ENCODE measurements around the gene MACO1.

MACO1 gene

DNA sequence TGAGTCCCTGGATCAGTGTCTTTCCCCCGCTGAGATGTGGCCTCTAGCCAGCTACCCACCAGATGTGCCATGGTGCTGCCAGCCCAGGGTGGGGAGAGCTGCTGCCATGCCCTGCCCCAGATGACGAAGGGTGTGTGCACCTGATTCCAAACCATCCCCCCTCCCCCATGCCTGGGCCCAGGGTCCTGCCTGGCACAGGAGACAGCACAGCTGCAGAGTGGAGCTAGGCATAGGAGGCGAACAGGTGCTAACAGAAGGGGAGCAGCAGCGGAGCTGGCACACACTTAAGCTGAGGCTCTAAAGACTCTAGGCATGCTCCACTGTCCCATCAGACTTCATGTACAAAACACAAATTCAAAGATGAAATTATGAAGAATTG lies 103.7 kb downstream of the MACO1 start:
- Histone ChIP-seq H3K4me1 (ENCODE audit: low read length) (no peaks in the 10 kb centered on the region), H3K27me3 (replicated peaks; ENCODE audit: insufficient read depth, low read length) (no peaks in the 10 kb centered on the region), H3K9me3 (replicated peaks; ENCODE audit: insufficient read depth, low read length) (no peaks in the 10 kb centered on the region), H2AFZ (ENCODE audit: low read length) (no peak overlapping the region), H4K20me1 (ENCODE audit: insufficient read depth, low read length) (no peaks in the 10 kb centered on the region), H3K9ac (ENCODE audit: low read length) (no peak overlapping the region), H3K79me2 (ENCODE audit: low read length) (no peaks in the 10 kb centered on the region), H3K36me3 (replicated peaks; ENCODE audit: insufficient read depth, low read length) (no peaks in the 10 kb centered on the region), H3K9me2 (replicated peaks; ENCODE audit: insufficient read depth, low read length) (no peaks in the 10 kb centered on the region), H3F3A (ENCODE audit: insufficient read depth, low read length) (no peaks in the 10 kb centered on the region), H3K4me2 (ENCODE audit: low read depth, low read length) (no peak overlapping the region), H3K27ac (ENCODE audit: low read length) (no peak overlapping the region), H3K4me3 (ENCODE audit: low read length) (no peak overlapping the region)
- DNase-seq = no peak
- TF ChIP-seq, protein P1, sequence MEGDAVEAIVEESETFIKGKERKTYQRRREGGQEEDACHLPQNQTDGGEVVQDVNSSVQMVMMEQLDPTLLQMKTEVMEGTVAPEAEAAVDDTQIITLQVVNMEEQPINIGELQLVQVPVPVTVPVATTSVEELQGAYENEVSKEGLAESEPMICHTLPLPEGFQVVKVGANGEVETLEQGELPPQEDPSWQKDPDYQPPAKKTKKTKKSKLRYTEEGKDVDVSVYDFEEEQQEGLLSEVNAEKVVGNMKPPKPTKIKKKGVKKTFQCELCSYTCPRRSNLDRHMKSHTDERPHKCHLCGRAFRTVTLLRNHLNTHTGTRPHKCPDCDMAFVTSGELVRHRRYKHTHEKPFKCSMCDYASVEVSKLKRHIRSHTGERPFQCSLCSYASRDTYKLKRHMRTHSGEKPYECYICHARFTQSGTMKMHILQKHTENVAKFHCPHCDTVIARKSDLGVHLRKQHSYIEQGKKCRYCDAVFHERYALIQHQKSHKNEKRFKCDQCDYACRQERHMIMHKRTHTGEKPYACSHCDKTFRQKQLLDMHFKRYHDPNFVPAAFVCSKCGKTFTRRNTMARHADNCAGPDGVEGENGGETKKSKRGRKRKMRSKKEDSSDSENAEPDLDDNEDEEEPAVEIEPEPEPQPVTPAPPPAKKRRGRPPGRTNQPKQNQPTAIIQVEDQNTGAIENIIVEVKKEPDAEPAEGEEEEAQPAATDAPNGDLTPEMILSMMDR (IDR thresholded peaks at IDR 0.05; ENCODE audit: low read length) = no peak
- no peak for TF ChIP-seq EZH2 (optimal IDR thresholded peaks at IDR 0.05; ENCODE audit: low read depth, low read length)
- no peak for TF ChIP-seq EZH2phosphoT487 (IDR thresholded peaks at IDR 0.05; ENCODE audit: low read length)

DNA sequence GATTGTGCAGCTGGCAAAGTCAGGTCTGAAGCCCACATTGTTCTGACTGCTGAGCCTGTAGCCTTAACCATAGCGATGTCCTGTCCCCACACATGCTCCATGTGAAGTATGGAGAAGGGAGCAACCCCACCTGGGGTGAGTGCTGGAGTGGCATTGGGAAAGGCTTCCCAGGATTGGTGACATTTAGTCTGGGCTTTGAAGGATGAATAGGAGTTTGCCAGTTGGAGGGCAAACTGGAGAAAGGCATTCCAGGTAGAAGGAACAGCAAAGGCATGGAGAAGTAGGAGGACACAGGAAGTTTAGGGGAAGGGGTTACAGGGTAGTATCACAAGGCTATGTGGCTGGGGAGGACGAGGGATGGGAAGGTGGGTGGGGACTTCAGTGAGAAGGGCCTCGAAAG lies 105.4 kb downstream of the MACO1 start:
- Histone ChIP-seq H3K27ac (ENCODE audit: low read length) (no peak overlapping the region), H3K4me2 (ENCODE audit: low read depth, low read length) (no peak overlapping the region), H3K27me3 (replicated peaks; ENCODE audit: insufficient read depth, low read length) (no peaks in the 10 kb centered on the region), H3K36me3 (replicated peaks; ENCODE audit: insufficient read depth, low read length) (no peaks in the 10 kb centered on the region), H2AFZ (ENCODE audit: low read length) (no peak overlapping the region), H3K9ac (ENCODE audit: low read length) (no peak overlapping the region), H3K4me1 (ENCODE audit: low read length) (no peaks in the 10 kb centered on the region), H4K20me1 (ENCODE audit: insufficient read depth, low read length) (no peaks in the 10 kb centered on the region), H3K79me2 (ENCODE audit: low read length) (no peaks in the 10 kb centered on the region), H3F3A (ENCODE audit: insufficient read depth, low read length) (no peaks in the 10 kb centered on the region), H3K4me3 (ENCODE audit: low read length) (no peak overlapping the region), H3K9me3 (replicated peaks; ENCODE audit: insufficient read depth, low read length) (no peaks in the 10 kb centered on the region), H3K9me2 (replicated peaks; ENCODE audit: insufficient read depth, low read length) (no peaks in the 10 kb centered on the region)
- no peak for TF ChIP-seq EZH2phosphoT487 (IDR thresholded peaks at IDR 0.05; ENCODE audit: low read length)
- TF ChIP-seq EZH2 (optimal IDR thresholded peaks at IDR 0.05; ENCODE audit: low read depth, low read length) = no peak
- TF ChIP-seq, protein P1 (IDR thresholded peaks at IDR 0.05; ENCODE audit: low read length) = no peak
- no peak for DNase-seq

DNA sequence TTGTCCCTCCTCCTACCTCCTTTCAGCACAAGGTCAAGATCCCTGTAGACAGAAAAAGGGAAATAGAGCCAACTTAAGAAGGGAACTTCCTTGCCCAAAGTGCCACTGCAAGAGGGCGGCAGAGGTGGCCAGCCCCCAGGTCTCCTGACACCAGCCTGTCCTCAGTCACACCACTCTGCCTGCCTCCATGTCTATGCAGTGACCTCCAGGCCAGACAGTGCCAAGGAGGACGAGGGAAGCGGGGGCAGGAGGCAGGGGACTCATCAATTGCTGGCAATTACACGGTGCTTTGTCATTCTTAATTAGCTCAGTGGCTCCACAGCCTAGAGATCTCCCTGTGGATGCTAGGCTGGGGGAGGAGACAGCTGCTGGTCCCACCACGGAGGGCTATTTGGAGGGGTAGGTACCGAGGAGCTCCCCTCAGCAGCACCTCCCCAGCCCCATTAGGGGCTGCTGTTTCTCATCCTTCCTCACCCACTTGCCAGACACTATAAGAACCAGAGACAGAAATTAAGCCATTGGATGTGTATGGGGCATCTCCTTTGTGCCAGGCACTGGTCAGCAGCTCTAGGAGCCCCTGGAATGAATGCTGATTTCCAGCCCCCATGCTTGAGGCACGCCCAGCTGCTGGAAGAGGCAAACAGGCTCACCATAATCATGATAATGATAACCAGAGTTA lies 106.6 kb downstream of the MACO1 start:
- TF ChIP-seq EZH2 (optimal IDR thresholded peaks at IDR 0.05; ENCODE audit: low read depth, low read length) (no peak), EZH2phosphoT487 (IDR thresholded peaks at IDR 0.05; ENCODE audit: low read length) (no peak)
- TF ChIP-seq, protein P1 (IDR thresholded peaks at IDR 0.05; ENCODE audit: low read length) = no peak
- Histone ChIP-seq H3K4me1 (ENCODE audit: low read length) (no peaks in the 10 kb centered on the region), H2AFZ (ENCODE audit: low read length) (no peak overlapping the region), H3K9ac (ENCODE audit: low read length) (no peak overlapping the region), H3K9me2 (replicated peaks; ENCODE audit: insufficient read depth, low read length) (no peaks in the 10 kb centered on the region), H4K20me1 (ENCODE audit: insufficient read depth, low read length) (no peaks in the 10 kb centered on the region), H3F3A (ENCODE audit: insufficient read depth, low read length) (no peaks in the 10 kb centered on the region), H3K27ac (ENCODE audit: low read length) (no peak overlapping the region), H3K27me3 (replicated peaks; ENCODE audit: insufficient read depth, low read length) (no peaks in the 10 kb centered on the region), H3K9me3 (replicated peaks; ENCODE audit: insufficient read depth, low read length) (no peaks in the 10 kb centered on the region), H3K4me2 (ENCODE audit: low read depth, low read length) (no peak overlapping the region), H3K36me3 (replicated peaks; ENCODE audit: insufficient read depth, low read length) (no peaks in the 10 kb centered on the region), H3K4me3 (ENCODE audit: low read length) (no peak overlapping the region), H3K79me2 (ENCODE audit: low read length) (no peaks in the 10 kb centered on the region)
- no peak for DNase-seq

All from MM.1S (cell line).